ENCODE results near the gene GPC6.

Gene GPC6

GRCh38 chr13:93769607-93770006 is 543.0 kb downstream of the GPC6 start:
- no peak for TF ChIP-seq CTCF (IDR thresholded peaks at IDR 0.05; ENCODE audit: low read depth, low read length)
- H3K4me3 ChIP-seq (ENCODE audit: low read depth, low read length): no peak overlapping the region
- DNase-seq (ENCODE audit: low read depth, low spot score): no peak
- in situ Hi-C loops (cut with HindIII; ENCODE audit: low sequenced_read_pairs): no loop called here

- DNase-seq (ENCODE audit: low read depth, low spot score): no peak
- TF ChIP-seq CTCF (IDR thresholded peaks at IDR 0.05; ENCODE audit: low read depth, low read length): no peak
- in situ Hi-C loops (cut with HindIII; ENCODE audit: low sequenced_read_pairs): no loop called here
- H3K4me3 ChIP-seq (ENCODE audit: low read depth, low read length): no peak overlapping the region
These were observed 544.6 kb downstream of the GPC6 start for GRCh38 chr13:93771227-93771626.

- no peak for TF ChIP-seq CTCF (IDR thresholded peaks at IDR 0.05; ENCODE audit: low read depth, low read length)
- DNase-seq (ENCODE audit: low read depth, low spot score): no peak
- no peak overlapping the region for H3K4me3 ChIP-seq (ENCODE audit: low read depth, low read length)
- in situ Hi-C loops (cut with HindIII; ENCODE audit: low sequenced_read_pairs): no loop called here
These were observed 545.2 kb downstream of the GPC6 start for GRCh38 chr13:93771782-93772181.

- no peak overlapping the region for H3K4me3 ChIP-seq (ENCODE audit: low read depth, low read length)
- DNase-seq (ENCODE audit: low read depth, low spot score): no peak
- in situ Hi-C loops (cut with HindIII; ENCODE audit: low sequenced_read_pairs): no loop called here
- TF ChIP-seq CTCF (IDR thresholded peaks at IDR 0.05; ENCODE audit: low read depth, low read length): no peak
These were observed 547.9 kb downstream of the GPC6 start for GRCh38 chr13:93774506-93774905.

GRCh38 chr13:93775027-93775426 is 548.4 kb downstream of the GPC6 start:
- TF ChIP-seq CTCF (IDR thresholded peaks at IDR 0.05; ENCODE audit: low read depth, low read length): no peak
- DNase-seq (ENCODE audit: low read depth, low spot score): no peak
- in situ Hi-C loops (cut with HindIII; ENCODE audit: low sequenced_read_pairs): no loop called here
- no peak overlapping the region for H3K4me3 ChIP-seq (ENCODE audit: low read depth, low read length)

- in situ Hi-C loops (cut with HindIII; ENCODE audit: low sequenced_read_pairs): no loop called here
- TF ChIP-seq CTCF (IDR thresholded peaks at IDR 0.05; ENCODE audit: low read depth, low read length): no peak
- DNase-seq (ENCODE audit: low read depth, low spot score): peak; percentile 78
- H3K4me3 ChIP-seq (ENCODE audit: low read depth, low read length): no peak overlapping the region
These were observed 549.0 kb downstream of the GPC6 start for GRCh38 chr13:93775507-93776108.

- DNase-seq (ENCODE audit: low read depth, low spot score): peak; percentile 58
- no peak overlapping the region for H3K4me3 ChIP-seq (ENCODE audit: low read depth, low read length)
- in situ Hi-C loops (cut with HindIII; ENCODE audit: low sequenced_read_pairs): no loop called here
- no peak for TF ChIP-seq CTCF (IDR thresholded peaks at IDR 0.05; ENCODE audit: low read depth, low read length)
These were observed 550.3 kb downstream of the GPC6 start for GRCh38 chr13:93776936-93777335.
